ENCODE results near the gene TTC7B. TPM values are rescaled to one million over a fixed set of nuclear protein-coding genes. Genes with fewer than 3 reads are reported as not detected.

Gene TTC7B
- total and polyA plus RNA-seq, 2 experiments from 2014 or later: 7.9 to 28.6 TPM

GRCh38 chr14:90614696-90615516 lies 201.3 kb downstream of the TTC7B start:
- Histone ChIP-seq H3K36me3 (ENCODE audit: insufficient read depth) (no peaks in the 10 kb centered on the region), H3F3A (replicated peaks; ENCODE audit: low read depth) (no peaks in the 10 kb centered on the region), H3K27ac (ENCODE audit: low read depth) (no peak overlapping the region), H3K4me3 (no peak overlapping the region), H3K79me2 (replicated peaks; ENCODE audit: insufficient read depth) (no peaks in the 10 kb centered on the region), H3K4me2 (peak overlapping the region; percentile 55; the same call in 1 of the 2 replicates), H3K27me3 (ENCODE audit: insufficient read depth) (no peaks in the 10 kb centered on the region), H4K20me1 (replicated peaks; ENCODE audit: insufficient read depth) (no peaks in the 10 kb centered on the region), H3K9me2 (ENCODE audit: insufficient read depth) (no peaks in the 10 kb centered on the region), H3K4me1 (ENCODE audit: insufficient read depth) (peaks cover 16% of the 10 kb centered on the region), H2AFZ (peak overlapping the region; percentile 69; the same call in 1 of the 2 replicates)
- TF ChIP-seq EZH2 (IDR thresholded peaks at IDR 0.05; ENCODE audit: low read depth, unreplicated experiment) (no peak), NANOG (IDR thresholded peaks at IDR 0.05; ENCODE audit: borderline replicate concordance) (no peak), CTCF (conservative IDR thresholded peaks at IDR 0.05; ENCODE audit: low read depth in 2 of 2) (no peak), EZH2phosphoT487 (IDR thresholded peaks at IDR 0.05; ENCODE audit: unreplicated experiment) (no peak)
- no peaks in the 10 kb centered on the region for H3K9me3 Mint-ChIP-seq
- H3K27ac Mint-ChIP-seq: peak overlapping the region; percentile 81
- DNase-seq (ENCODE audit: low spot score) (no peak), ATAC-seq (peak; percentile 40)
- H3K36me3 Mint-ChIP-seq (ENCODE audit: low read depth): no peaks in the 10 kb centered on the region
- peaks cover 8% of the 10 kb centered on the region for H3K27me3 Mint-ChIP-seq (ENCODE audit: insufficient read depth, low read depth, poor library complexity)
- H3K4me3 Mint-ChIP-seq: no peak overlapping the region
- H3K4me1 Mint-ChIP-seq: peaks cover 23% of the 10 kb centered on the region

GRCh38 chr14:90613997-90614396 lies 202.2 kb downstream of the TTC7B start:
- no peaks in the 10 kb centered on the region for H3K9me3 Mint-ChIP-seq
- Histone ChIP-seq H3K4me3 (no peak overlapping the region), H2AFZ (no peak overlapping the region), H3K79me2 (replicated peaks; ENCODE audit: insufficient read depth) (no peaks in the 10 kb centered on the region), H3K4me1 (ENCODE audit: insufficient read depth) (peaks cover 16% of the 10 kb centered on the region), H3K36me3 (ENCODE audit: insufficient read depth) (no peaks in the 10 kb centered on the region), H4K20me1 (replicated peaks; ENCODE audit: insufficient read depth) (no peaks in the 10 kb centered on the region), H3K27ac (ENCODE audit: low read depth) (no peak overlapping the region), H3F3A (replicated peaks; ENCODE audit: low read depth) (no peaks in the 10 kb centered on the region), H3K4me2 (no peak overlapping the region), H3K9me2 (ENCODE audit: insufficient read depth) (no peaks in the 10 kb centered on the region), H3K27me3 (ENCODE audit: insufficient read depth) (no peaks in the 10 kb centered on the region)
- peaks cover 25% of the 10 kb centered on the region for H3K4me1 Mint-ChIP-seq
- no peak overlapping the region for H3K27ac Mint-ChIP-seq
- H3K27me3 Mint-ChIP-seq (ENCODE audit: insufficient read depth, low read depth, poor library complexity): peaks cover 8% of the 10 kb centered on the region
- DNase-seq (ENCODE audit: low spot score) (no peak), ATAC-seq (no peak)
- H3K4me3 Mint-ChIP-seq: no peak overlapping the region
- H3K36me3 Mint-ChIP-seq (ENCODE audit: low read depth): no peaks in the 10 kb centered on the region
- TF ChIP-seq ETS1 (IDR thresholded peaks at IDR 0.05): no peak
- no peak for TF ChIP-seq CTCF (conservative IDR thresholded peaks at IDR 0.05; ENCODE audit: low read depth in 2 of 2)
- TF ChIP-seq EZH2phosphoT487 (IDR thresholded peaks at IDR 0.05; ENCODE audit: unreplicated experiment): no peak
- no peak for TF ChIP-seq CREB1 (CRISPR knock-in tag; IDR thresholded peaks at IDR 0.05; ENCODE audit: low read depth)
- TF ChIP-seq STAT1 (IDR thresholded peaks at IDR 0.05; ENCODE audit: unreplicated experiment): no peak
- no peak for TF ChIP-seq POLR2AphosphoS5 (IDR thresholded peaks at IDR 0.05; ENCODE audit: low read depth)
- TF ChIP-seq NANOG (IDR thresholded peaks at IDR 0.05; ENCODE audit: borderline replicate concordance): no peak
- no peak for TF ChIP-seq JUNB (IDR thresholded peaks at IDR 0.05; ENCODE audit: unreplicated experiment)
- no peak for TF ChIP-seq REST (IDR thresholded peaks at IDR 0.05; ENCODE audit: unreplicated experiment)
- no peak for TF ChIP-seq ZNF114 (CRISPR knock-in tag; IDR thresholded peaks at IDR 0.05)

All from GM23338 (cell line).